ENCODE data around the gene CPB2.

CPB2 gene

DNA sequence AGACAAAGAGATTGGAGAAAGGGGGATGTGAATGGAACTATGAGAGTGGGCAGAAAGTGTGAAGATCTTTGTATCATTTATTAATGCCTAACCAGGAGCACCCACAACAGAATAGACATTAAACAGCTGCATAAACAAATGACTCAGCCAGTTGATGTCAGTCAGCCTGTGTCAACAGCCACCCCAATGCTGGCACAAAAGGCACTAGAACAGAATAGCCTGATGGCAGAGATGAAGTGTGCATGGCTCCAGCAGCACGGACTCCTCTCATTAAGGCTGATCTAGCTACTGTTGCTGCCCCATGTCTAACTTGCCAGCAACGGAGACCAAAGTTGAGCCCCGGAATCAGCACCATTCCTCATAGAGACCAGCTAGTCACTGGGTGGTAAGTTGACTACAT is 7.8 kb downstream of the CPB2 start:
- DNase-seq (ENCODE audit: low spot score), result no peak

DNA sequence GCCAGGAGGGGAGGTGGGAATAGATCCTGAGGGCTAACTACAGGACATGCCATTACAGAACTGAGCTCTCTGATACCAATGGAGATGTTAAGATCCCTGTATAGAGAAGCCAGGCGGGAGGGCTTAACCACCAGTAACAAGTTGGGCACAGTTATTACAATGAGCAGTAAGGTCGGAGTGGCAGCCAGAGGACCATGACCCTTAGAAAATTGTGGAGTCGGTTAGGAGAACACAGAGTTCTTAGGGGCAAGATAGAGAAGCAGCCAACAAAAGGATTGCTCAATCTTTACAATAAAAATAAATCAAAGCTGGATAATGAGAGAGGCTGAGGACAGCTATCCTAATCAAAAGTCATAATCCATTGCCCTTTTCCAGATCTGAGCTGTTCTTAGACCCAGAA is 10.4 kb downstream of the CPB2 start:
- no peak for DNase-seq (ENCODE audit: low spot score)

DNA sequence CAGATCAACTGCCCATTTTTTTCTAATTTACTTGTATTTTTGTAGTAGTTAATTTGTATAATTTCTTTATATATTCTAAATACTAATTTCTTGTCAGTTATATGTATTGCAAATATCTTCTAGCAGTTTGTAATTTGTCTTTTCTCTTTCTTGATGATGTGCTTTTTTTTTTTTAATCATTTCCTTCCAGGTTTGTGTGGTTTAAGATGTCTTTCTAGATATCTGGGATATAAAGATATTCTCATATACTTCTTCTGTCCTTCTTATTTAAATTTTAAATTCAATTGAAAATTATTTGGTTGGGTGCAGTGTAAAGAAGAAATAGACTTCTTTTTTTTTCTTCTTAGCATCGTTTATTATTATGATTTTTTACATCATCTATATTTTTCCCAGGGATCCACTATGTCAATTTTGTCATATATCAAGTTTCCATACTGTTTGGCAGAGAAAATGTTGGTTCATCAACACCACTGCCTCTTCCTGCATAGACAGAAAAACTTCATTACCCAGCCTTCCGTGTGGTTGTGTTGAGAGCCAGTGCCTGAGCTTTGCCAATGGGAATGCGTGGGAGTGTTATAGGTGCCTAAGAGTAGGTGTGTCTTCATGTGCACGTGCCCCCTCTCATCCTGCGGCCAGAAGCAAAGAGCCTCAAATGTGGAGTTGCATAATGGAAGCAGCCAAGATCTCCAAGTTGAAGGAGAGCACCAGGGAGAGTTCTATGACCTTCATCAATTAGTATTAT is 15.8 kb downstream of the CPB2 start:
- no peak for DNase-seq (ENCODE audit: low spot score)

DNA sequence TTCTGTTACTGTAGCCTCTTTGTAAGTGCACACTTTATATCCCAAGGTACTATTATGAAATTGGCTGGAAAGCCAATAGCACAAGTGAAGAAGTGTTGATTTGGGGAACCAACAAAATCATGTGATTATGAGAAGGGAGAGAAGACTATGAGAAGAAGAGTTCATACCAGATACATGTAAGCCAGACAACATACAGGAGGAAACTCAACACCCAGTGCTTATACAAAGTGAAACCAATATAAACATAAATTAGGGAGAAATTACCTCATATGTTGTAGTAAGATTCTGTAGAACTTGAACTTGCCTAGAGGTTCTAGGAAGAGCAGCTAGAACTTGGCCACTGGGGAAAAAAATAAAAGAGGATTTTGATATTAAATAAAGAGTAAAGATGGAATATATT is 17.4 kb downstream of the CPB2 start:
- no peak for DNase-seq (ENCODE audit: low spot score)

DNA sequence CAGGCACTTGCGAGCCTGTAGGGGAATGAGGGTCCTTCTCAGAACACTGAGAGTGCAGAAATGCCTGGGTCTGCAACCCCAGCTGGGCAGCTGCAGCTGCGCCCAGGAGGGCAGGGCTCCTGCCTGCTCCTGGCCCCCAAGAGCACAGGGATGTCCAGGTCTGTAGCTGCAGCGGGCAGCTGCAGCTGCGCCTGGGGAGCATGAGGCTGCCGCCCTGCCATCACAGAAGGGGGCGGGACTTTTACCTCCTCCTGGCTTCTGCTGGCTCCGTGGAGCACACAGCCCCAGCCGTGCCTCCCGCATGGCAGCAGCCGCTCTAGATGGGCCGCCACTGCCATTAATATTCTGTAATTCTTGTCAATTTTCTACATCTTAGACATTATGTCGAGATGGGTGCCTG is 17.8 kb downstream of the CPB2 start:
- no peak for DNase-seq (ENCODE audit: low spot score)

DNA sequence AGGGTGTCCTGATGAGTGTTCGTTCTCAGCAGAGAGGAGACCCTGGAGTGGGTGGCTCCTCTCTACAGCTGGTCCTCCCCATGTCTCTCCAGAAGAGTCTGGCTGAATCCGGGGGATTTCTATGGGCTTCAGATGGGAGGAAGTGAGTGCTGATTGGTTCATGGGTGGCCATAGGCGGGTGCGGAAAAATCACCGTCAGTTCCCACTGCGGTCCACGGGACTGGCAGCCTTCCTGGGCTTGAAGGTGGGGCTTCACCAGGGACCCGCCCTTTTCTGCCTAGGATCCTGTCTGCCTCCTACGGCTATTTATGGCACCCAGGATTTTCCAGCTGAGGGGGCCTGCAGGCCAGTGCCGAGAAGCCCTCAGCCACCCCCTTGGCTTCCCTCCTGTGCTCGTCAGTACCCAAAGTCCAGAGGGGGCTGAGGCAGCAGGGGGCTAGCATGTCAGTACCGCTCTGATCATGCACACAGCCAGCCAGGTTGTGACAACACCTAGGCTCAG is 18.4 kb downstream of the CPB2 start:
- DNase-seq (ENCODE audit: low spot score), result no peak

DNA sequence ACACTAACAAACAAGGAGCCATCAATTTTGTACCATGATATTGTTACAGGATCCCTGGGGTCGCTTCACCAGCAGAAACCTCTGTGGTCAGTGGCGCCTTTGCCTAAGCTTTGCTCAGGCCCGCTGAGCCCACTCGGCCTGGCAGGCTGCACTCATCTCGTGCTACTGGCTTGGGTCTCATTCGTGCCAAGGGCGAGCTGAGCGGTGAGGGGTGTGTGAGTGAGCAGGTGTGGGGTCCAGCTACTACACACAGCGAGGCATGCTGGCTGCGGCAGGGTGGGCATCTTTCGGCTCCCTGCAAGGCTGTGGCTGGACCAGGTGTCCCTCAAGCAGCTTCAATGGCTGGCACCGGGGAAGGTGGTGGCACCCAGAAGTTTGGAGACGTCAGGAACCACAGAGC is 19.1 kb downstream of the CPB2 start:
- DNase-seq (ENCODE audit: low spot score), result no peak

DNA sequence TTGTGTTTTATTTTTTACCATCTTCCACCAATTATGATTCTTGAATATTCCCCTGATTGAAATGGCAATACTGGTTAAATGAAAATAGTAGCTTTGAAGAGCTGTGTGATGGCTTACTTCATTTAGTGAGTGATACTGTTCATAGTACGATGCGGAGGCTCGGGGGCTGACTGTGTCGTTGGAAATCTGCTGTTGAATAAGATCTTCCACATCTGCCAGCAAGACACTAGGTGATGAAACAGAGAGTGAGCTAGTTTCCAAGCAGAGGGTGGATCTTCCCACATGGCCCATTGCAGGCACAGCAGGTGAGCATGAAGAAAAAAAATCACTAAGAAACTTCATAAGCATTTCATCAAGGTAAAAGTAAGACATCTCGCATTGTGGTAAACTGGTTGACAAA is 22.5 kb downstream of the CPB2 start:
- DNase-seq (ENCODE audit: low spot score), result no peak

DNA sequence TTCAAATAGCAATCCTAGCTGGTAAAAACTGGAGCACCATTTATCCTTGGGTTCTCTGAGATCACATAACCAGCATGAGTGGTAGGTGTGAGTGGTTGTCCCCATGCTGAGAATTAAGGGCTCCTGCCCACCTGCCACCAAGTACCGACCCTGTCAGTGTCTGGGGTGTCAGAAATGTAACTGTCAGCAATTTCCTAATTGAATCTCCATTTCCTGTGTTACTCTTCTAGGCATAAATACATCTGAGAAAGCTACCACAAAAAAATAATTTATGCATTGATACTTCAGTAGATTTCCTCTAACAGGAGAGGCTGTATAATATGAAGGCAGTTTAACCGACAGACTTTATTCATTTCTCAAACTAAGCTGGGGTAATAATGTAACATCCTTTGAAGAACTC is 25.1 kb downstream of the CPB2 start:
- DNase-seq (ENCODE audit: low spot score), result no peak

DNA sequence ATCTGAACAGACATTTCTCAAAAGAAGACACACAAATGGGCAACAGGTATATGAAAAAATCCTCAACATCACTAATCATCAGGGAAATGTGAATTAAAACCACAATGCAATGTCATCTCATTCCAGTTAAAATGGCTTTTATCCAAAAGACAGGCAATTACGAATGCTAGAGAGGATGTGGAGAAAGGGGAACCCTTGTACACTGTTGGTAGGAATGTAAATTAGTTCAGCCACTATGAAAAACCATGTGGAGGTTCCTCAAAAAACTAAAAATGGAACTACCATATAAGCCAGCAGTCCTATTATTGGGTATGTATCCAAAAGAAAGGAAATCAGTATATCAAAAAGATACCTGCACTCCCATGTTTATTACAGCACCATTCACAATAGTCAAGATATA is 27.6 kb downstream of the CPB2 start:
- DNase-seq (ENCODE audit: low spot score), result no peak

DNA sequence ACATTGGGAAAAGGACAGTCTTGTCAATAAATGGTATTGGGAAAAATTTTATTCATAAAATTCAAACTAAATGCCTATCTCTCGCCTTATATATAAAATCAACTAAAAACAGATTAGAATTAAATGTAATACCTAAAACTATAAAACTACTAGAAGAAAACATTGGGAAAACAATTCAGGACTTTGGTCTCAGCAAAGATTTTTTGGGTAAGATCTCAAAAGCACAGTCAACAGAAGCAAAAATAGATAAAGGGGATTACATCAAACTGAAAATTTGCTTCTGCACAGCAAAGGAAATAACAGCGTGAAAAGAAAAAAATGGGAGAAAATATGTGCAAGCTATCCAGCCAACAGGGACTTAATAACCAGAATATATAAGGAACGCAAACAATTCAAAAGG is 28.0 kb downstream of the CPB2 start:
- DNase-seq (ENCODE audit: low spot score), result no peak

DNA sequence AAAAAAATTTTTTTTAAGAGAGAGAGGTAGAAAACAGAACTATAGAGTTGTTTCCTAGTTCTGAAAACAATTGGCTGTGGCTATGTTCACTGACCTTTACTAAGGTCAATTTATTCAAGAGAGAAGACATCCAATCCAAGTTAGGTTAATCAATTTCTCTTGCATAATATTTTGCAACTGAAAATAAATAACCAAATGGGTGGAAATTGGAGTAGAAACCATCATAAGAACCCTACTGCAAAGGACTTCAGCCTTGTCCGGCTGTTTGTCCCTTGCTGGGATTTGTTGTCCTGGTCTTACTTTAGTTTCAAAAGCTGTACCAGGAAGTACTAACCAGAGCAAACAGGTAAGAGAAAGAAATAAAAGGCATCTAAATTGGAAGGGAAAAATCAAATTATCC is 29.0 kb downstream of the CPB2 start:
- DNase-seq (ENCODE audit: low spot score), result no peak

DNA sequence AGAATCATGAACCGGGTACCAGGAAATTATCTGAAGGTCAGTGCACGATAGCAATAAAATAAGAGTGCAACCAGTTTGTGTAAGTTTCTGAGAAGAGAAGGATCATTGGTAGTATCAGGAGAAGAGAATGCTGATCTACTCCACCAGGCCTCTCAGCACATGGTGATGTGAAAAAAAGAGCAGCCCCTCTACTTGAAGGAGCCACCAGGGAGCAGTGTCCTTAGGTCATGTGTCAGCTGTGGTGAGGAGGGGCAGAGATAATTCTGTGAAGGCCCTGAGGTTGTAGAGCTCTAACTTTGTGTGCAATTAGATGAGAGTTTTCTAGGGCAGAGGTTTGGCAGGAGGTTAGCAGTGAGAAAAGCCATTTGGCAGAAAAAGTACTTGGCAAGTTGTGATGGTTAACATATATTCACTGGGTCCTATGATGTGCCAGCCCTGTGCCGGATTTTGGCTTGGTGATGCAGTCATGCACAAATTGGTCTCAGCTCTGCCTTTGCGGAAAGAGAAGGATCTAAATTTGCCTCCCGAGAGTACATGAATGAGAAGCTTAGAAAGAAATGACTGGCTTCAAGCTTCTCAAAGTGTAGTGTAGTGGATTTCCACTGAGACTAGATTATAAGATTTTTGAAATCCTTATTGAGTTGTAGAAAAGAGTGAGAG is 33.1 kb downstream of the CPB2 start:
- DNase-seq (ENCODE audit: low spot score), result no peak

DNA sequence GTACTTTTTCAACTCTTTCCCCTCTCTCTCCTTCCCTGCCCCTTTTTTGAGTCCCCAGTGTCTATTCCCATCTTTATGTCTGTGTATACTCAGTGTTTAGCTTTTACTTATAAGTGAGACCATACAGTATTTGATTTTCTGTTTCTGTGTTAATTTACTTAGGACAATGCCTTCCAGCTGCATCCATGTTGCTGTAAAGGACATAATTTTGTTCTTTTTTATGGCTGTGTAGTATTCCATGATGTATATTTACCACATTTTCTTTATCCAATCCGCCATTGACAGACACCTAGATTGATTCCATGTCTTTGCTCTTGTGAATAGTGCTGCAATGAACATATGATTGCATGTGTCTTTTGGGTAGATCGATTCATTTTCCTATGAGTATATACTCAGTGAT is 41.5 kb downstream of the CPB2 start:
- DNase-seq (ENCODE audit: low spot score), result no peak

DNA sequence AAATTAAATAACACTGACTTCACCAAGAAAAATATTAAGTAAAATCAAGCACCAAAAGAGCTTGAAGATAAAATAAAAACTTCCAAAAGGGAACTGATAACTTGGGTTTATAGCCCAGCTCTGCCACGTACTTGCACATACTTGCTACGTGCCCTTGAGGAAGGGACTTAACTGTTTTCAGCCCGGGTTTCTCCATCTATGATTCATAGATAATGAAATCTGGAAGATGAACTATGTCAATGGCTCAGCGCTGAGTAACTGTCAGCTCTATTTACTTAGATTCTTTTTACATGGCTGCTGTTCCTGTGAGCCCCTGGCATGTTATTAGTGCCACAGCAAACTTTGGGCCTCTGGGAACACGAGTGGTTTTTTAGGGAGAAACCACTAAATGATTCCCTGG is 42.6 kb downstream of the CPB2 start:
- no peak for DNase-seq (ENCODE audit: low spot score)

DNA sequence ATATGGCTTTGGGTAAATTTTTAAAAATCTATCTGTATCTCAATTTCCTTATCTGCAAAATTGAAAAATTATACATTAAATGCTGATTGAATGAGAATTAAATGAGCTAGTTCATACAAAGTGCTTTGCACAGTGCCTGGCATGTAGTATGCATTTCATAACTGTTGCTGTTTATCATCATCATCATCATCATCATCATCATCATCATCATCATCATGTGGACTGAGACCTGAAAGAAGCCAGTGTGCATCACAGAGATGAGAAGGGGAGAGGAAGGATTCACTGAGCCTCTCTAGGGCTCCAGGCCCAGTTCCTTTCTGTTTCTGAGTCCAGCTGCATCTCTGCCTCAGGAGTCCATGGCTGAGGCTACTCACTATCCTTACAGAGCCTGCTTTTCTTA is 45.4 kb downstream of the CPB2 start:
- DNase-seq (ENCODE audit: low spot score), result no peak

DNA sequence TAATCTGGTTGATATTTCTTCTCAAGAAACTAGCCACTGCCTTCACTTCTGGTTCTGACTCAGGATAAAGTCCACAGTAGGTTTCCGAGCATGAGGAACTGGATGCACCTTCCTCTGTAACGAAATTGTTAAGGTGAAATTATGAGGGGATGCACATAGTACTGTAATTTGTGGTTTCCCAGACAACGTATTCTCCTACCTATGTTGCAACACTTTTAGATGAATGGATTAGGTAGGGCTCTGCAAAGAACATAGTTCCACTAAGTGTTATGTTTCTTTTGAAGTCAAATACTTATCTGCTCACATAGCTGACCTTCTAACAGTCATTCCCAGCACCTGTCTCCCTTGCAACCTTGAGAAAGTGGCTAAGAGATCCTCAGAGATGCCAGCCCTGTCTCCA is 46.6 kb downstream of the CPB2 start:
- no peak for DNase-seq (ENCODE audit: low spot score)

DNA sequence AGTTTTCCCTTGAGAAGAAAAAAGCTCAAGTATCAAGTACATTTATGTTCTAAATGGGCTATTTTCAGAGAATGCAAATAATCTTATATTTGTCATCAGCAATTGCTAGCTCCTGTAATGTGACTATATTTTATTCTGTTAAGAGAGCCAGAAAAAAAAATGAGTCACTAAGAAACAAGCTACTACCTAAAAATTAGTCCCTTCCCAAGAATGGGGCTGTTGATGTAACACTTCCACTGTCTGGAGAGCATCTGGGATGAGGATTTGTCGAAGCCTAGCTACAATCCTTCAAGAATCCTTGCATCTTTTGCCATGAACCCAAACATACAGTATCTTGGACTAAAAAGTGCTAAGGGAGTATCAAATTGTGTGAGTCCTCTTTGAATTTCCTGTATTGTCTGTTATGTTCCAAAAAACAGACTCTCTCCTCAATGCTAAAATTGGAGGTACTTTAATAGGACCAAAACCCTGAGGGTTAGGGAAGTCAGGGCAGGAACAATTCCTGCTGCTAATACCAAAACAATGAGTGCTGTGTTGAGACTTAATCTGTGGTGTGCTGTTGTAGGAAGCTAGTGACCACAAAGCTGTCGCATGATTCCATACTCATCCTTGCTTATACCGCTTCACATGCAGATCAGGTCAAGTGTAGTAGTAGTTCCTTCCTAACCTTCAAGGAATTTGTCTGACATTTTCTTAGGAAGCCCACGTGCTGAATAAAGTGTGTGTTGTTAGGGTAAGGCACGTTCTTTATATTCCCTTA is 47.4 kb downstream of the CPB2 start:
- no peak for DNase-seq (ENCODE audit: low spot score)

DNA sequence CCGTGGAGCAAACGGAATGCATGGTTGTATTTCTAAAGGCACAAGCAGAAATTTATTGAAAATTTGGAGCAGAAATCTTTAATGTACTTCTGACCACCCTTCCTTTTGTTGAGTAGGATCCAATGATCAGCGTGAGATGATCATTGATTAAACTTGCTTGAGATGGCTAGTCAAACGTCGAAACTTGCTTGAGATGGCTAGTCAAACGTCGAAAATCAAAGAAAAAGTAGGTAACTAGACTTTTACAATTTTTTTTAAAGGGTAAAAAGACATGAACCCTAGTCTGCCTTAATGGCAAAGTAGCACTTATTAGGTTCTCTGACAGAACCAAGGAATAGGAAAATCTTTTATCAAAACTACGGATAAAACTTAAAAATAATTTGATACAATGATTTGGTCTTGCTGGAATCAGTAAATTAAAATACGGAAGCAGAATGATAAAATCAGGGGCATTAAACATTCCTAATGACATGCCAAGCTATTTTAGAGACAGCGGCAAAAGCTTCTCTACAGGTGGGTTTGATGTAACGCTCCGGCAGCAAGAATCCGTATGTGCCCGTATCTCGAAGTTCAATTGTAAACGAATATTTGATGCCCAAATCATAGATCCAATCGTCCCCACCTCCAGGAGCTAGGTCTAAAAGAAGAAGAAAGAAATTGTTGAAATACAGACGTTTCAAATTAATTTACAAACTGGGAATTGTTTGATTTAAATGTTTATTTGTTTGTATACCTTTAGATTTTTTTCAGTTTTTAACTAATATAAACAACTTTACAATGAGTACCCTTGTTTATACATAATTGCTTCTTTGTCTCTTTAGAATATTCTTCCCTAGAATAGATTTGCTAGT is 51.4 kb downstream of the CPB2 start:
- no peak for DNase-seq (ENCODE audit: low spot score)

DNA sequence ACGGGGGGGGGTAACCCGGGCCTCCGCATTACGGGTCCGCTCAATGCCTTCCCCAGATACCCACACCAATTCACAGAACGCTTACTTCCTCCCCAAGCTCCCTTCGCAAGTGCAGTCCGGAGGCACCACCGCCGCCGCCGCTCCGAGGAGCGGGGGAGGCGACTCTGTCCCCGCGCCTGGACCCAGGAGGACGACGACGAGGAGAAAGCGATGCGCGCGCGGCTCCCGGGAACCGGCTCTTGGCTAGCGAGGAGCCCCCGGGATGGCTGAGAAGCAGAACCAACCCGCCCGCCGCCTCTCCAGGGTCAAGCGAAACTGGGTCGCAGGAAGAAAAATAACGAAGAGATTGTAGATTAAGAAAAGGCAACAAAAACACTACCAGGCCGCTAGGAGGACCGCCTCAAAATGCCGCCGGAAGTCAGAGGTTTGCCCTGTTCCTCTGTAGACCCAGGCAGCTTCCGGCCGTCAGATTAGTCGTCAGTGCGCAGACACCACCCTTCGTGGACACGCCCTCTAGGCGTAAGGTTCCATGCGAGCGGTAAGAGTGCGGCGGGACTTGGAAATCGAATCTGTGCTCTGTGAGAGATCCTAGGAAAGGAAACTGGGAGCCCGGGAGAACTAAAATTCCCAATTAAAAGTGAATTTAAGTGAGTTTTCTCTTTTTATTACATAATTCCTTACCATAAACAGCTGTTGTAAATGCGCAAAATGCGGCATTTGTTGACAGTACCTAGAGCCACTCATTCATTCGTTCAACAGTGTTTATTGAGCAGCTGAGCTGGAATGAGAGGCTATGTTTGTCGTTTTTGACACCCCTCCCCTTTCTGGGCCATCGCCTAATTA is 52.3 kb downstream of the CPB2 start, which contains the start of gene ZC3H13:
Gene ZC3H13, minus strand, starts transcription at position 428 of the 843 bp plus-strand sequence. CDS start 7,239 bp downstream, outside the sequence.
- DNase-seq (ENCODE audit: low spot score), result peak; percentile 64

DNA sequence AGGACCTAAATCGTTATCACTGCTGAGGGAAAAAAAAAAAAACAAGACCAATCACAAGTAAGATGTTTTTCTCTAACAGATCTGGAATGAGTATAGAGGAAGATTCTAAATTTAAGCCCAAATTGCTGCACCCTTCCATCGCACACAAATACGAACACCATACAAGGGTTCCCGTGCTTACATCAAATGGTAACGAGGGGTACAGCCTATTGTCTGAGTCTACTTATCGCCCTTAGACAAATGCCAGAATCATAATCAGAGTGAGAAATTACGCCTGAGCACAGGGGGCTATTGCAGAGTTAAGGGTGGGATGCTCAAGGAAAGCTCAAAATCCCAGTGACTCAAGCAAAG is 52.9 kb downstream of the CPB2 start:
- no peak for DNase-seq (ENCODE audit: low spot score)

Measured in HuH-7.5 (cell line).